HG03558 (cell line): ENCODE measurements around the gene CNTN5.

Source experiments
- ATAC-seq: cut with Tn5 transposase; IDR thresholded peaks from one replicate; pipeline ENCODE4 v1.9.1; 2021; ENCODE audit warnings: moderate number of reproducible peaks; ENCODE audit not compliant: unreplicated experiment; ENCODE audit errors: extremely low read depth

CNTN5 gene

DNA sequence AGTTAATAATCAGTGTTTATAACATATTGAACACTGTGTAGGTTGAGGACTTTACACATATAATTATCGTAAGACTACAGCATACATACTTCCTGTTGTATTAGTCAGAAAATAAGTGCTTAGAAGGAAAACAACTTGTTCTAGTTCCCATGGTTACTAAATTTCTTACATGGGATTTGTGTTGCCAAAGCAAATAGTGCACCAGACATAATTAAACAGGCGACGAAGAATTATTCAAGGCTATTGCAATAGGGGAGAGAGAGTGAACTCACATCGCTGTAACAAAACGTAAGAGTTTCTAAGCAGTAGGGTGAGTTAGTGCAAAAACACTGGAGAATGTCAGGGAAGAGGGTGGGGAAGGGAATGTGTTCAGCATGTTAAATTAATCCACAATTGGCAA, 347.8 kb downstream of the CNTN5 start:
- no peak for ATAC-seq

DNA sequence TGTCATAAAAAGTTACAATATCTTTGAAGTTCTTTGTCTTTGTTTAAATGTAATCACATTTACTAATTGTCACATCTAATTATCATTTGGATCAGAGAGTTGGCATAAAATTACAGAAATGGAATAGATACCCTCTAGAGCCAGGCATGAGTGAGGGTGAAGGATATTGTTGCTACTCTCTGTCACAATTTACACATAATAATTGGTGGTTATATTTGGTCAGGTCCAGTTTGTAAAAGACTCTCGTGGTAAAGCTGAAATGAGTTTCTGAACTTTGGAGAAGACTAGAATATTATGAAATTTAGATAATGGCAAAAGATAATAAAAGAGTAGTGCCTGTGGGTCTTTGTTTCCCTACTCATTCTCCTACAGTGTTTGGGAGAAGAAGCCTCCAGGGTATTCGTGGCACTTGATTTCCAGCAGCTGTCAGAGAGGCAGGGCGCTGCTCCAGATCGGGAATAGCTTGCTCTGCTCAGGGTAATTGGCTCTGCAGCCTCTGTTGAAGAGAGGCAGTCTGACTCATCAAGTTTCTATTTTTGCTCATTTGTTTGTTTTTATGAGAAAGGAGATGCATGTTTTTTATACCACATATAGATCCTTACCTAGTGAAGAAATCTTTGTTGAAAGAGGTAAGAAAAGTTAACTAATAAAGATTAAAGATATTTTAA, 349.9 kb downstream of the CNTN5 start:
- no peak for ATAC-seq

DNA sequence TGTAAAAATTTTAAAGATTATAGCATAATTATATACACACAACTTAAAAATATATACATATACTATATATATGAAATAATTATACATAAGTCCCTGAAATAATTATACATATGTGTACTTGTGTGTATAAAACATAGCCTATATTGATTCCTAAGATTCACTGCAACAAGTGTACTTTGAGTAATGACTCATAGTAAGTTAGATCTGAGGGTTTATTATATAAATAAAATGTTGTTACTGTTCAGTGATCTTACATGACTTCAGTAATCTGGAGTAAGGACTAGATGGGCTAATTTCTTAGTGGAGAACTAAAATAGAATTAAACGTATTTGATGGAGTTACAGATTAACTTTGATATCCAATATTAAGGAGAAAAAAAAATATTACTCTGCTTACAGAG, 350.5 kb downstream of the CNTN5 start:
- ATAC-seq = no peak

DNA sequence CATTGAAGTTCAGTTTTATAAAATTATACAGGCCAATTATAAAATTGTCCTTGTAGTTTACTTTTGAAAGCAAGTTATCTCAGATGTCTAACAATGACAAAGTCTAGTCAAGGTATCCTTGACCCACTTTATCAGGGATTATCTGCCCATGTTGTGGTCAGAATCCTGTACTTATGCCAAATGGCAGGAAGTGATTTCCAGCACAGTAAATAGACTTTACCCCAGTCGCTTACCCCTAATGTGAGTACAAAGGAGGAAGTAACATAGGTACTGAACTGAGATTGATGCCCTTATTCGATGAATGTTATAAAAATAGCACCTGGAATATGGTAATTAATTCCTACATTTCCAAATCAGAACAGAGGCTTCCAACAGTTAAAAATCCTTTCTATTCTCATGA, 355.7 kb downstream of the CNTN5 start:
- no peak for ATAC-seq

DNA sequence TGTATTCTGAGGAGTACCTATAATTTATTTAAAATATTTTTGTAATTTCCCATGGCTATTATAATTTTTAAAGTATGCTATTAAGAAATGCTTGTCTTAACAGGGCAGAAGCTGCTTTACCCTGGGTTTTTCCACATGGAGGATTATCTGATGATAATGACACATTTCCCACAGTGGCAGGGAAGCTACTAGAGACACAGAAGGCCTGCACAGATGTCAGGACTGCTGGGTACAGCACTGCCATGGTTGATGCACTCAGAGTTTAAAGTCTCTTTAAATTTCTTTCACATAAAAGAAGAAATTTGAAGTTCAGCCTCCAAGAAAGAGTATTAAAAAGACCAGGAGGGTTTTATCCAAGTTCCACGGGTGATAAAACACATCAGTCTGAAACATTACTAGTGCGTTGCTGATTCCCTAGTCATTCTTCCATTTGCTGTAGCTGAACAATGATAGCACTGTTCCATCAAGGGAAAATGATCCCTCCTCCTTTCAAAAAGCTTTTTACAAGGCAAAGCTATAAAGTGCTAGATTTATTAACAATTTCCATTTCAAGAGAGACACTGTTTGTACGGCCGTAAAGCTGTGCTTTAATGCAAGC, 363.0 kb downstream of the CNTN5 start:
- ATAC-seq = no peak

DNA sequence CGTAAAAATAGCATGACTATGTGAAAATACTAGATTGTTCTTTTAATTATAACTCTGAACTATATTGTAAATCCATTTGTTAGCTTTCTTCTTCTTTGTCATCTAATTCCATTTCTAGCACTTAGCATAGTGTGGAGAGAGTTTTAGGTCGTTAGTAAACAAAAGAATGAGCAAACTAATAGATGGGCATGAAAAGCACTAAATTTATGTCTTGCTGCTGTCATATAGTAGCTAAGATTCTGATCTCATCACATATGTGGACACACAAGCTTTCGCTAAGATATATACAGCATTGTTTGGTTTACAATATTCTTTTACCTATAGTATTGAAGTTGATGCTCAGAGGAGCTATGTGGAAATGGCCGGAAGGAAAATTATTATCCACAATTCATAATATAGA, 370.5 kb downstream of the CNTN5 start:
- no peak for ATAC-seq

DNA sequence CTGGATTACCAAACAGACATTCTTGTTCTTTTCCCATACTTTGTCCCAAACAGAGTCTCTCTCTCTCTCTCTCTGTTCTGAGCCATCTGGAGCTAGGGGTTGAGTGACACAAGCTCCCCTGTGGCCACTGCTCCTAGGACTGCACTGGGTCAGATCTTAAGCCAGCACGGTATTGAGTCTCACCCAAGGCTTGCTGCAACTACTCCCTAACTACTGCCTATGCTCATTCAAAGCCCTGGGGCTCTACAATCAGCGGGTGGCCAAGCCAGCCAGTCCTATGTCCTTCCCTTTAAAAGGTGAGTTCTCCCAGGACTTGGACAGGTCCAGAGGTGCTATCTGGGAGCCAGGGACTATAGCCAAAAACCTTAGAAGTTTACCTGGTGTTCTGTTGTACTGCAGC, 385.6 kb downstream of the CNTN5 start:
- no peak for ATAC-seq

DNA sequence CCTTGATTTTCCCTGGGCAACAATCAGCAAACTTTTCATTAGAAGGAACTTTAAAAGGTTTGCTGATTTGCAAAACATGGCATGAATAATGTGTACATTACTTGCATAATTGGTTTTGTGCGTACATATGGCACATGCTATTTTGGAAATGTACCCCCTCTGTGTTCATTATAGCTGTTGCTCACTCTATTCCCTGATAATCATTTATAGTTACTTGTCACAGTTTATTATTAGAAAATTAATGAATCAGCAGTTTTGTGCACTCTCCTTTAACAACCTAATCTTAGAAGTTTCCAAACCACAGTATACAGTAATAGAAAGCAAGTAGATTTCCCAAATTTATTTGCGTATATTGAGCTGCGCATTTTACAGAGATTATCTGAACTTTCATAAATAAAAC, 389.9 kb downstream of the CNTN5 start:
- ATAC-seq = no peak

DNA sequence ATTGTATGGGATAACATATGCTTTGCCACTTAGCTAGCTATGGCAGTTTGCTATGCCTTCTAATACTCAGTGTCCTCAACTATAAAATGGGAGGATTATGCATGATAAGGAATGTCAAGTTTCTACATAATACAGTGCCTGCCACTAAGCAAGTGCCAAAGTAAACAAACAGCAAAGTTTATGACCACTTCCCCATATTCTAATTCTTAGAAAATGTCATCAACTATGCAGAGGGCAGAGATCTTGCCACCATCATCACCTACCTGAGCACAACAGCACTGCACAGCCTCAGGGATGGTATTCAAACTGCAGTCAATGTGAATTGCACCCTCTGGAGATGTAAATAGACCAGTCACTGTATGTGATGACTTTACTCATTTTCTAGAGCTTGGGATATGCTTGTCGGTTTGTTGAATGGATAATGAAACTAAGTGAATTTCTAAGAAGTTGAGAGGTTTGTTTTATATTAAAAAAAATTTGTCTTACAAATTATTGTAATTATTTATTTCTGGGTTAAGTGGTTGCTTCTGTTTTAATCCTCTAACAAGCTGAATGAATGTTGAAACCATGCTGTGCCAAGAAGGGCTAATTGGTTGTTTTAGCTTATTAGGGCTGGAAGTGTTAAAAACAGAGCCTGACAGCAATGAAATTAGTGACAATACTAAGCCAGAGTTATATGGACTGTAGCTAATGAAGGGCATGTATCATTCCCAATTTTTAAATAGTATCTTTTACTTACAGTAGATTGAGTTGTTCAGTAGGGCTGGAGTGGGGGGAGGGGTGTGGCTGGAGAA, 398.4 kb downstream of the CNTN5 start:
- ATAC-seq = no peak

DNA sequence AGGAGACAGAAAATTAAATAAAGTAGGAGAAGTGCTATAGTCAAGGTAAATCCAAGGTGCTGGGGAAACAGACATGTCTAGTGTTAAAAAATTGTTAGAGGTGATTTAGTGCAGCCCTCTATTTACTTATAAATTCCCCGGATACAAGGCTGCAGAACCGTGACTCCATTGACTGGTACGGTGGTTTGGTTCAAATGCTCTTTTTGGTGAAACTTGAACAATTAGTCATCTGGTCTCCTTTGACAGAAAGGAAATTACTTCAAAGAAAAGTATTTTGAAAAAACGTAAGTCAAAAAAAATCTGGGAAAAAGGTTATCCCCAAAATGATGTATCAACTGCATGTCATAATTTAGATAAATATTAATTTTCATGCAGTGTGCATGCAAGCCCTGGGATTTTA, 399.2 kb downstream of the CNTN5 start:
- ATAC-seq = no peak

DNA sequence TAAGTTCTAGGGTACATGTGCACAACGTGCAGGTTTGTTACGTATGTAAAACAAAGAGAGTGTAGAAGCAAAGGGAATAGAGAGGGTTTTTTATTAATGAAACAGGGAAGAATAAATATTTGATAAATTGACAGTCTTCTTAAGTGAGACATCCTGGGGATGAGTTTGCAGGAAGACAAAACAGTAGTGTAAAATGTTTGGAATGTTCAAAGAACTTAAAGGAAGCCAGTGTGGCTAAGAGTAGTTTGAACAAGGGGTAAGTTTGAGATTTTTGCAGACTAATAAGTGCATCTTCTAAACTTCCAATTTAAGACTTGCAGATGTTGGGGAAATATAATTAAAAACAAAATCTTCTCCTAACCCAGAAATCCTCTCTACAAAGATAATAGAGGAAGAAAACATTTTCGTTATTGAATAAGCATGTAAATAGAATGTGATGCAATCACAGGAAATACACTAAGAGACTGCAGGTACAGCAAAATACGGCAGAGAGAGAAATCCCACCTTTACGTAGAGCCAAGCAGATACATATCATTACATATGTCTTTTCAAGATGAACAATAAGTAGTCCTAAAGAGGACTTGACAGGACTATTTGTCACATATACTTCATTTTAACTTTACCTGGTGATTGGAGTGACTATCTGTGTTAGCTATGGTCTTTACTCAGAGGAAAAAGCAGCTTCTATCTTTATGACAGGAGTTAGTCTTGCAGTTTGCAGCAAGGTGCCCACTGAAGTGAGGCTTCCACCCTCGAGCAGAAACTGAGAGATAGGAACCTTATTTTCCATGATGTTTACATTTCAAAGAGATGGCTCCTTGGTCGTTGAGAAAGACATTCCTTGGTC, 402.1 kb downstream of the CNTN5 start:
- no peak for ATAC-seq

DNA sequence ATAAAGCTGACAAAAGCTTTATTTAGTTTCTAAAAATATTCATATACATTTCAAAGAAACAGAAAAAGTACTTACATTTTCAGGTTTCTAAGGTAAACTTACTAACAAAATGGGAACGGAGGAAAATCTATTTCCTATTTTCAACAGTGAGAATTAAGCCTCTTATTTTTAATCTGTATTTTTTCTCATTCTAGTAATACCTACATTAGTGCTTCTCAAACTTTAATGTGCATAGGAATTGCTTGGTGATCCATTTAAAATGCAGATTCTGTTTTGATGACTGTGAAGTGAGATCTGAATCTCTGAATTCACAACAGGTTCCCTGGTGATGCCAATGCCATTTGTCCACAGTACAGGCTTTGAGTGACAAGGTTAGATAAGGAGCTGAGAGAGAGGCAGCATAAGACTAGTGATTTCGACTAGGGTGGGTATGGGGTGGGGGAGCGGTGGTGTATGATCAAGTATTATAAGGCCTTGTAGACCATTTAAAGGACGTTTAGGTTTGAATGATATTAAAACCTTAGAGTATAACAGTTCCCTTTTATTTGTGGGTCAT, 402.8 kb downstream of the CNTN5 start:
- no peak for ATAC-seq

DNA sequence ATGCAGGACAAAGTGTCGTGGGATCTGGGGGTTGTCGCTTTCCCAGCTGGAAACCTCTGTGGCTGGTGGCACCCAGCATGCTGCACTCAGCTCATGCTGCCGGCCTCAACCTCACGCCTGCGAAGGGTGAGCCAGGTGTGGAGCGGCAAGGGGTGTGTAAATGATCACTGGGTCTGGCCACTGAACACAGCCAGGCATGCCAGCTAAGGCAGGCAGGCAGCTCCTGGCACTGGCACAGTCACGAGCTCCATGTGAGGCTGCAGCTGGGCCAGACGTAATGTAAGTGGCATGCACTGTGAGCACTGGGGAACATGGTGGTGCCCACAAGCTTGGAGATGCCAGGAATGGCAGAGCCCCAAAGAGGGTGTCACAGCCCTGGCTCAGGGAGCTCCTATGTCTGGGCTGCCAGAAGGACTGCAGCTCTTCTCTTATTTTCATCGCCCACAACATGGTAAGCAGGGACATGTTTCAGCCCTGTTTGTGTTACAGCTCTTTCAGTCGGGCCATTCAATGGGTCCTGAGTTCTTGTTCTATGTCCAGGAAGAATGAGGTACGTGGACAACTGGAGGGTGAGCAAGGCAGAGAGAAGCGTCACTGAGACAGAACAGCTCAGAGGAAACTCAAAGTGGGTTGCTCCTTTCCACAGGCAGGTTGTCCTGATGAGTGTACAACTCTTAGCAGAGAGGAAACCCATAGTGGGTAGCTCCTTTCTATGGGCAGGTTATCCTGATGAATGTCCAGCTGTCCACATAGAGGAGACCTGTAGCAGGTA, 403.8 kb downstream of the CNTN5 start:
- no peak for ATAC-seq

DNA sequence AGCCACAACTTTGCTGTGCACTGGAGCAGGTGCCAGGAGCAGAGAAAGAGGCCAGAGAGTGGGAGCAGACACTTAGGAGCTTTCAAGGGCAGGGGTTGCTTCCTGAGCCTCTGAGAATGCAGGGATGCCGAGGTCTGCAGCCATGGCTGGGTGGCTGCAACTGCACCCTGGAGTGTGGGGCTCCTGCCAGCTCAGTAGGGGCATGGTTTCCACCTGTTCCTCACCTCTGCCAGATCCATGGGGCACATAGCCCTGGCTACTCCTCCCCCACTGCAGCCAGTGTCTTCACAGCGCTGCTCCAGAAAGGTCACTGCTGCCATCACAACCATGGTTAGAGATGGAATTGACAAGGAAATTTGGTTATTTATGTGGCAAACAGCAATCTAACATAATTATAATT, 404.8 kb downstream of the CNTN5 start:
- ATAC-seq = no peak

DNA sequence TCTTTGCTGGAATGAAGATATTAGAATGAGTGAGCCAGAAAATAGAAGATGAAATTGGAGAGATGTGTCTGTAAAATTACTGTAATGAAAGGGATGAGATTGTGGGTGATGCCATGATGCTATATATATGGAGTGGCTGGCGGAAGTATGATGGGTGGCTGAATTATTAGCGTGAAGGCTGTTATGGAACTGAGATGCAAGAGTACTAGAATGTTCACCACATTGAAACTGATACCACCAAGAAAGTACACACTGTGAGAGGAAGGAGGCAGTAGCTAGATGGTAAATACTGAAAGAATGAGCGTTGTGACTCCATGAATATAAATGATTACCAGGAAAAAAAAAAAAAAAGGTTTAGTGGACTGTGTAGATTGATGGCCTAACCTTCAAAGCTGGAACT, 411.9 kb downstream of the CNTN5 start:
- ATAC-seq = no peak

DNA sequence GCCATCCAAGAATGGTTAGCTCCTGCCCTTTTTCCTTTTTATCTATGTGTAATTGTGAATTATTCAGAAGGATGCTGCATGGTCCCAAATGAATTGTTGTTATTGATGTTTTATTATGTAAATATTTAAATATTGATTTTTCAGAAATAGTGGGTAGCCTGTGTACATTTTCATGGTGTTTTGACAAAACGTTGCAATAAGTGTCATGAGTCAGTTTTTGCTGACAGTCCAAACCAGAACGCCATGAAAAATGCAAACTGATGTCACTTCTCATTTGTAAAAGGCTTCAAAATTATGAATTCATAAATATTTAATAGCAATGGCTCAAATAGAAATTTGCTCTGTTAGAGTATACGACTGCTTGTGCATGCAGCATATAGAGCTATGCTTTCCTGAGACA, 422.5 kb downstream of the CNTN5 start:
- ATAC-seq = no peak

DNA sequence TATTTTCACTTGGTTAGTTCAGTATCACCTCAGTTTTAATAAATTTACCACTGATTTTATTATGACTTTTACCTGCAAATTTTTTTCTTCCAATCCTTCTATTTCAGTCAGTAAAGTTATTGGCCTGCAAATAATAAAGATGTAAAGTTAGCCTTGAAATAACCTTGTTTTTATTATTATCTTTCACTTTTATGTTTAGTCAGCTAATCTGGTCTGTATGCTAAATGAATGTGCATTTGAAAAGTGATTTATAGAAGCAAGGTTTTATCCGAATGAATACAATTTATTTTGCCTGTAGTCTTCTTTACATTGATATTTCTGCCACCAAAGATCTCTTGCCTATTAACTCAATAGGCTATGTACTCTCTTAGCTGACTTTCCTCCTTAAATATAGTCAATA, 425.7 kb downstream of the CNTN5 start:
- no peak for ATAC-seq

DNA sequence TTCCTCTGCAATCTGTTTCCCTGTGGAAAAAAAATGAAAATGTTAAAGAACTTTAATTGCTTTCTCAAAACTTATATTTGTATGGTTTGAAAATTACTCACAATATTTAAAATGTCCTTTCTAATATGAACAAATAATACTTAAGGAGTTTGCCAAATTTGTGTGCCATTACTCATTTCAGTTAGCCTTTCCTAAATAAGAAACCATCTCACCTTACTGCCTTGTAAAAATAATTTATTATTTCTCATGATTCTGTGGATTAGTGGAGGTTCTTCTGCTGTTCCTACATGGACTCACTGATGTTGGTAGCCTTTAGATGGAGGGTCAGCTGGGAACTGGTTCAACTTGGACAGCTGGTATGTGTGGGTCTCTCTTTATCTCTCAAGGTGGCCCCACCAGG, 428.6 kb downstream of the CNTN5 start:
- no peak for ATAC-seq

DNA sequence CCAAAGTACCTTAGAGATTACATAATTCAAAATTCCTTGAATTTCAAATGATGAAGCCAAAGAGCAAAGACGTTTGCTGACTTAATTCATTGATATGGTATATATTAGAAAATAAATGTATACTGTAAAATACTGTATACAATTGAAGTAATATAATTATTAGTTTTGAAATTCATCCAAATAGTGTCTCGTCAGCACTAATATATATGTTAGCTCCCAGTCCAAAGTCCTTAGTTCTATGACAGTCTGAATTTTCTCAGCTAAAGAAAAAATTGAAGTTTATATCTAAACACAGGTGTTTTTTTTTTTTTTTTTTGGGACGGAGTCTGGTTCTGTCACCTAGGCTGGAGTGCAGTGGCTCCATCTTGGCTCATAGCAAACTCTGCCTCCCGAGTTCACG, 431.3 kb downstream of the CNTN5 start:
- no peak for ATAC-seq

DNA sequence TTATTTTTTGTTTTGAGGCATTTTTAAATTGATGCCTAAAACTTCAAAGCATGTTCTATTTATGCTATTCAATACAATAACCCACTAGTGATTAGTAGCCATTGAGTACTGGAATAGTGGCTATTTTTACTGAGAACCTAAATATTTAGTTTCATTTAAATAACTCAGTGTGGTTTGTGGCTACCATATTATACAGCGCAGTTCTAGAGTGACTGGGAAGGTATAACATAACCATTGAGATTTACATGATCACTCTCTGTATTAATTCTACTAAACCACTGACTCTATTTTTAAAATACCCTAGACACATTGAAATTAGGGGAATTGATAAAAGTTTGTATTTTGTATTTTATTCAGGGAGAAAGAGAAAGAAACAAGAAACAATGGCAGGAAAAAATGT, 441.2 kb downstream of the CNTN5 start:
- no peak for ATAC-seq
